C4-2B (cell line): ENCODE results near the gene CRMP1.

Experiments used
- H3K27ac ChIP-seq: fragments of 450-650 bp; 2 replicates; pipeline ENCODE4 v1.5.1; 2017
- CTCF ChIP-seq: fragments of 450-650 bp; conservative IDR thresholded peaks from 2 replicates; pipeline ENCODE4 v1.5.1; 2017; ENCODE audit warnings: mild to moderate bottlenecking
- ZFX ChIP-seq: fragments of 450-650 bp; IDR thresholded peaks from 2 replicates; pipeline ENCODE4 v1.6.1; 2017

Gene CRMP1

GRCh38 chr4:5919044-5919443, 26.2 kb upstream of the CRMP1 start:
- TF ChIP-seq ZFX (no peak), CTCF (no peak)
- no peak overlapping the region for H3K27ac ChIP-seq

GRCh38 chr4:5918331-5918985, 25.6 kb upstream of the CRMP1 start:
- no peak for TF ChIP-seq CTCF
- no peak for TF ChIP-seq ZFX
- H3K27ac ChIP-seq, result no peak overlapping the region

GRCh38 chr4:5917672-5918071, 24.8 kb upstream of the CRMP1 start:
- no peak overlapping the region for H3K27ac ChIP-seq
- no peak for TF ChIP-seq ZFX
- TF ChIP-seq CTCF, result no peak

GRCh38 chr4:5916229-5916628, 23.3 kb upstream of the CRMP1 start:
- H3K27ac ChIP-seq, result no peak overlapping the region
- TF ChIP-seq ZFX (no peak), CTCF (no peak)

- TF ChIP-seq ZFX, result no peak
- no peak for TF ChIP-seq CTCF
- H3K27ac ChIP-seq, result no peak overlapping the region
These were observed 20.6 kb upstream of the CRMP1 start for GRCh38 chr4:5913454-5913853.

GRCh38 chr4:5912614-5913019, 19.7 kb upstream of the CRMP1 start:
- no peak overlapping the region for H3K27ac ChIP-seq
- TF ChIP-seq ZFX (no peak), CTCF (no peak)

- H3K27ac ChIP-seq, result no peak overlapping the region
- TF ChIP-seq CTCF, result no peak
- TF ChIP-seq ZFX, result no peak
These were observed 16.1 kb upstream of the CRMP1 start for GRCh38 chr4:5908876-5909427.
